AG04449 (cell line): ENCODE data around the gene POU3F4.

ENCODE experiments used
- CTCF ChIA-PET: fragments of 350-600 bp; formaldehyde crosslinking; extraction: SDS; loops from one replicate; lab custom pipeline; 2021; ENCODE audit warnings: antibody characterized with exemption; lab: Yijun Ruan, JAX
- POLR2A ChIA-PET: fragments of 400-600, 350-600 bp; formaldehyde crosslinking; extraction: SDS; loops from one replicate; lab custom pipeline; 2020; ENCODE audit warnings: antibody characterized with exemption, inconsistent platforms; lab: Yijun Ruan, JAX
- DNase-seq: peaks from one replicate; pipeline ENCODE4 v3.0.0-alpha.2; 2010; ENCODE audit warnings: low read depth, low spot score
- H3K4me3 ChIP-seq: 2 replicates; pipeline ENCODE4 v1.5.1; 2011; ENCODE audit warnings: low read depth, mild to moderate bottlenecking, control low read depth, low read length
- TF ChIP-seq, protein P1 (sequence below): IDR thresholded peaks from one replicate; pipeline ENCODE4 v1.5.1; 2011; ENCODE audit warnings: mild to moderate bottlenecking, moderate library complexity, low read length, control low read depth, inconsistent platforms; ENCODE audit not compliant: insufficient read depth; ENCODE audit errors: missing control alignments

POU3F4 gene

DNA sequence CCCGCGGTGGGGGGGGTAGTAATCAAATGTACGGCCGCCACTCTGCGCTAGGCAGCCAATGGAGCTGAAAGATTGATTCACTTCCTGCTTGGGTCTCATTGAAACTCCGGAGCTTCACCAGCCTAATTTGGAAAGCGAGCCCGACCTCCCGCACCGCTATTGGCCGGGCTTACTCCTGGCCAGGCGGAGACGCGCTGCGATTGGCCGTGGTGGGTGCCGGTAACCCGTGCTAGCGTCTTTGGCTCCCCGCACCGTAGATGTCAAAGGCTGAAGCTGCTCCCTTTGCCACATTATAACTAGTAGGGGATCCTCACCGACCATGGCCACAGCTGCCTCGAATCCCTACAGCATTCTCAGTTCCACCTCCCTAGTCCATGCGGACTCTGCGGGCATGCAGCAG, at the start of gene POU3F4:
TSS of gene POU3F4 (plus strand) at position 285 of the 400 bp plus-strand sequence. CDS start at position 320, 35 bp downstream.
- TF ChIP-seq, protein P1, sequence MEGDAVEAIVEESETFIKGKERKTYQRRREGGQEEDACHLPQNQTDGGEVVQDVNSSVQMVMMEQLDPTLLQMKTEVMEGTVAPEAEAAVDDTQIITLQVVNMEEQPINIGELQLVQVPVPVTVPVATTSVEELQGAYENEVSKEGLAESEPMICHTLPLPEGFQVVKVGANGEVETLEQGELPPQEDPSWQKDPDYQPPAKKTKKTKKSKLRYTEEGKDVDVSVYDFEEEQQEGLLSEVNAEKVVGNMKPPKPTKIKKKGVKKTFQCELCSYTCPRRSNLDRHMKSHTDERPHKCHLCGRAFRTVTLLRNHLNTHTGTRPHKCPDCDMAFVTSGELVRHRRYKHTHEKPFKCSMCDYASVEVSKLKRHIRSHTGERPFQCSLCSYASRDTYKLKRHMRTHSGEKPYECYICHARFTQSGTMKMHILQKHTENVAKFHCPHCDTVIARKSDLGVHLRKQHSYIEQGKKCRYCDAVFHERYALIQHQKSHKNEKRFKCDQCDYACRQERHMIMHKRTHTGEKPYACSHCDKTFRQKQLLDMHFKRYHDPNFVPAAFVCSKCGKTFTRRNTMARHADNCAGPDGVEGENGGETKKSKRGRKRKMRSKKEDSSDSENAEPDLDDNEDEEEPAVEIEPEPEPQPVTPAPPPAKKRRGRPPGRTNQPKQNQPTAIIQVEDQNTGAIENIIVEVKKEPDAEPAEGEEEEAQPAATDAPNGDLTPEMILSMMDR: no peak
- no peak within 1 kb of the TSS for H3K4me3 ChIP-seq
- no peak for DNase-seq
- CTCF ChIA-PET: no interaction called here
- POLR2A ChIA-PET: no interaction called here

DNA sequence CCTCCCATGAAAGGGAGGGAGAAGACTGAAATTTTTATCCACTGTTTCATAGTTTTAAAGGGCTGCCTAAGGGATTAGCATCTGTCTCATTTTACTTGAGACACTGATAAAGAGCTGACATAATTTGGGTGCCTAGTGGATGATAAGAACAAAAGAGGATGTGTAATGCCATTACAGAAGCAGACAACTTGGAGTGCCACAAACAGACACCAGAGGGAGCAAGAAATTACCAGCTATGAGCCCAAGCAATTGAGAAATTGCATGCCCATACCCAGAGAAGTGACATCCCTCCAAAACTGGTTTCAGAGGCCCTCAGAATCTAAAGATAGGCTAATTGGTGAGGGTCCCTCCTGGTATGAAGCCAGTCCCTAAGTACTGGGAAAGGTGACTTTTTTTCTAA, 38.5 kb upstream of the POU3F4 start:
- no peak for DNase-seq
- POLR2A ChIA-PET: no interaction called here
- CTCF ChIA-PET: no interaction called here

DNA sequence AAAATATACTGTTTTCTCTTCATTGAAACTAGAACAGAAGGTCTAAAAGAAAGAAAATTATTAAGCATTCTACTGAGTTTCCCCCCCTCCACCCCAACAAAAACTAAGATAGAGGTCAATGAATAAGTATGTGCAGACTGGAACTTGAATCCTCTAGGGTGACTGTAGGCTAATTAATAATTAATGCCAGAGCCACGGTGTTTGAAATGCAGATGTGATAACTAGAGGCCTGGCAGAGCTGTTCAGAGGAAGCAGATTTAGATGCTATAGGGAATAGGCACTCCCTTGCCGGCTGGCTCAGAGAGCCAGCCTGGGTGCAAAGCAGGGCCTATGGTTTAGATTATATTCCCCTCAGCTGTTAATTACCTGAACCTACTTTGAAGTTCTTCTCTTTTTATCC, 12.2 kb upstream of the POU3F4 start:
- CTCF ChIA-PET: no interaction called here
- no peak for DNase-seq
- POLR2A ChIA-PET: no interaction called here
- TF ChIP-seq, protein P1: no peak
- H3K4me3 ChIP-seq: no peak overlapping the region

More for the DNA sequence above, 38.5 kb upstream of the POU3F4 start:
- H3K4me3 ChIP-seq: no peak overlapping the region
- TF ChIP-seq, protein P1: no peak

DNA sequence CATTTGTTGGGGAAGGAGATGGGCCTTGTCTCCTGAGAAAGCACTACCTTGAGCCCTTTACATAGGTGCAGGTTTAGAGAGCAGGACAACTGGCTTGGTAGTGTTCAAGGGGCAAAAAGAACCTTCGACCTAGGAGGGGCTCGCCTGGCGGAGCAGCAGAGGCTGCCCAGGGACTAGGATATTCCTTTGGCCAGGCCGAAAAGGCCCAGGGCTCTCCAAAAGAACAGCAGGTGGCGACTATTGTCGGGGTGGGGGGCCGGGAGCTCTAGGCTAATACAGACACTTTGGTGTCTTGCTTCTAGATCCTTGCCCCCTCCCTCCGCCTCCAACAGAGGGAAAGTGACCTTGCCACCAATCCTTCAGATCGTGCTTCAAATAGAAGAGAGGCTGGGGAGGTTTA, 7.1 kb upstream of the POU3F4 start:
- CTCF ChIA-PET: no interaction called here
- DNase-seq: no peak
- no peak overlapping the region for H3K4me3 ChIP-seq

DNA sequence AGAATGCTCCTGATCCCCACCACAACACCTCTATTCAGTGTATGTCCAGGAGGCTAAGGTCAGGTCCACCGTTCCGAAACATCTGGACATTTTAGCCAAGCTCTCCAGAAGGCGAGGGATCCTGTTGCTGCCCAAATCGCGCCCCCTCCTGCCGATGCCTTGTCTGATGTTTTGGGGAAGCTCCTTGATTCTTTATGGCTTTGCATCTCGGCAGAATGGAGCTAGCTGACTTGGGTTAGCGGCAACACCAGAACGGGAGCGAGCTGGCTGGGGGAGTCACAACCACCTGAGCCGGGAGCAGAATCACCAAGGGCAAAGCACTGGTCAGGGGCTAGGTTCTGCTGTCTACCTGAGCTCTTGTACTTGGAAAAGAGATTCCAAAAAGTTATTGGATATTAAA, 6.6 kb upstream of the POU3F4 start:
- no peak for DNase-seq
- no peak overlapping the region for H3K4me3 ChIP-seq
- TF ChIP-seq, protein P1: no peak
- ChIA-PET CTCF (no interaction called here), POLR2A (no interaction called here)

More for the DNA sequence above, 7.1 kb upstream of the POU3F4 start:
- TF ChIP-seq, protein P1: no peak
- POLR2A ChIA-PET: no interaction called here

DNA sequence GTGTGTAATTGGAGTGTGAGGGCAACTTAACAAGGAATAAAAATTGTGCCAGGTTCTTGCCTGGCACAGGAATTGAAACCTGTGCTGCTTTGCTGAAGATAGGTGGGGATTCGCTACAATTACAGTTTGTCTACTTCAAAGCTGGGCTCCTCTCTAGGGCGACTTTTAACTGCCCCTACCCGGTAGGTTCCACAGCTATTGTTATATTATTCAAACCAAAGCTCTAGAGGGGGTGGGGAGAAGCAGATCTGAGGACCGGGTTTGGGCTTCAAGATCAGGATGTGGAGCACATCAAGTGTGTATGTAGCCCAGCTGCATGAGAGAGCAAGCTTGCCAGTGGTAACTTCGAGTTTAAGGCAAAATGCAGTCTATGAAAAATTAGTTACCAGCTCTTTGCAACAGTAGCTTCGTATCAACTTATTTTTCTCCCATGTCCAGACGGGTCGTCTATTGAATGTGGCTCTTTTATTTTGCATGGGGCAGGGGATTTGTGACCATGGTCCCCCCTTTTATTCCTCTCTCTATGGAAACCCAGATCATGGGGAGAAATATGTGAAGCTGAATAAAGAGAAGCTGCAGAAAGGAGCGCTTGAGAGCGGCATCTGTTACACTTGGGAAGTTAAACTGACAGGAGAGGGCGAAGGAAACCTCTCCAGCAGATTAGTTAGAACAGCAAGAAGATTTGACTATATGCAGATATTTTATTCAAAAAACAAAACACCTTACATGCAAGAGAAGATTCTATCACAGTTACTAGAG, 3.2 kb upstream of the POU3F4 start:
- TF ChIP-seq, protein P1: no peak
- CTCF ChIA-PET: no interaction called here
- POLR2A ChIA-PET: no interaction called here
- no peak for DNase-seq
- H3K4me3 ChIP-seq: no peak overlapping the region
